ENCODE measurements around the gene TNS2. TPM values are rescaled to one million over a fixed set of nuclear protein-coding genes. Genes with fewer than 3 reads are reported as not detected.
"Not testable (repeated sequence)": the region's sequence is repeated elsewhere in the genome, so short reads cannot be mapped to it uniquely, and the experiment has no call there.

Gene TNS2
- total and polyA plus RNA-seq, 4 donors = 56.7 to 182 (median 105) TPM

DNA sequence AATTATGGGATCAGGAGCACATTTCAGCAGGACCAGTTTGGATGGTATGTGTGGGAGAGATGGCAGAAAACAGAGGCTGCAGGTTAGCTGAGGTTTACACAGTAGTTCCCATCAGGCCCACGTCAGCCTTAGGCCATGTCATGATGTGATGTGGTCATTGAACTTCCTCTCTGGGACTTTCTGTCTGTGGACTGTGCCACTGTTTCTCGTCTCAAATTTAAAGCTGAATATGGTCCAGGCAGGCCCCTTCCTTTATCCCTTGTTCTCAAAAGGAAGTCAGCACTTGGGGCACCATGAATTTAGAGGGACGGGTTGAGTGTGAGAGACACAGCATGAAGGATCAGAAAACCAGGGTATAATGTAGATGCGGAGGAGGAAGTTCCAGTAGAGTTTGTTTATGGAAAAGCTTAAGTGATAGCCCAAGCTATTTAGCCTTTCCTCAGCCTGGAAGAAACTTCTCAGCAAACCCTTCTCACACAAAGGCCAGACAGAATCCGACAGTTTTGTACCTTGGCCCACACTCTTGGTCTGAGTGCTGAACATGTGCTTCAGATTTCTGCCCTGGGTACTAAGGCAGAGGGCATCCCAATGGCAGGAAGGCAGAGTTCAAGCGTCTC, 44.0 kb downstream of the TNS2 start:
- ATAC-seq (ENCODE audit: insufficient read depth, low FRiP score) (no peak), DNase-seq (peak in 1 of 3 donors; percentile 34)
- peaks cover 3 to 36% (median 13%) of the 10 kb centered on the region in 5 donors for H3K4me1 ChIP-seq (ENCODE audit: control insufficient read depth in 5 of 5, insufficient read depth in 5 of 5, low read length in 5 of 5)
- peak overlapping the region in 1 of 2 donors; percentile 1 for H3K9ac ChIP-seq (ENCODE audit: insufficient read depth in 1 of 2, low read length in 2 of 2)
- TF ChIP-seq, protein P1, sequence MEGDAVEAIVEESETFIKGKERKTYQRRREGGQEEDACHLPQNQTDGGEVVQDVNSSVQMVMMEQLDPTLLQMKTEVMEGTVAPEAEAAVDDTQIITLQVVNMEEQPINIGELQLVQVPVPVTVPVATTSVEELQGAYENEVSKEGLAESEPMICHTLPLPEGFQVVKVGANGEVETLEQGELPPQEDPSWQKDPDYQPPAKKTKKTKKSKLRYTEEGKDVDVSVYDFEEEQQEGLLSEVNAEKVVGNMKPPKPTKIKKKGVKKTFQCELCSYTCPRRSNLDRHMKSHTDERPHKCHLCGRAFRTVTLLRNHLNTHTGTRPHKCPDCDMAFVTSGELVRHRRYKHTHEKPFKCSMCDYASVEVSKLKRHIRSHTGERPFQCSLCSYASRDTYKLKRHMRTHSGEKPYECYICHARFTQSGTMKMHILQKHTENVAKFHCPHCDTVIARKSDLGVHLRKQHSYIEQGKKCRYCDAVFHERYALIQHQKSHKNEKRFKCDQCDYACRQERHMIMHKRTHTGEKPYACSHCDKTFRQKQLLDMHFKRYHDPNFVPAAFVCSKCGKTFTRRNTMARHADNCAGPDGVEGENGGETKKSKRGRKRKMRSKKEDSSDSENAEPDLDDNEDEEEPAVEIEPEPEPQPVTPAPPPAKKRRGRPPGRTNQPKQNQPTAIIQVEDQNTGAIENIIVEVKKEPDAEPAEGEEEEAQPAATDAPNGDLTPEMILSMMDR (IDR thresholded peaks at IDR 0.05; ENCODE audit: control extremely low read depth, extremely low read depth) = no peak
- no peaks in the 10 kb centered on the region for H3K9me3 ChIP-seq (ENCODE audit: control insufficient read depth in 4 of 4, insufficient read depth in 3 of 4, low read length in 3 of 4)
- H3K4me3 ChIP-seq = no peak overlapping the region
- no peaks in the 10 kb centered on the region for H3K27me3 ChIP-seq (ENCODE audit: control insufficient read depth in 3 of 3, insufficient read depth in 3 of 3, low read length in 2 of 3)
- H3K36me3 ChIP-seq (ENCODE audit: control insufficient read depth in 4 of 4, insufficient read depth in 4 of 4, low read length in 4 of 4) = no peaks in the 10 kb centered on the region
- peak overlapping the region in 1 of 2 donors; percentile 8 for H3K27ac ChIP-seq (ENCODE audit: low read depth in 1 of 2, low read length in 1 of 2)
- 51 to 54% methylated on average over 6 of the region's 6 CpGs for WGBS, 2 donors

DNA sequence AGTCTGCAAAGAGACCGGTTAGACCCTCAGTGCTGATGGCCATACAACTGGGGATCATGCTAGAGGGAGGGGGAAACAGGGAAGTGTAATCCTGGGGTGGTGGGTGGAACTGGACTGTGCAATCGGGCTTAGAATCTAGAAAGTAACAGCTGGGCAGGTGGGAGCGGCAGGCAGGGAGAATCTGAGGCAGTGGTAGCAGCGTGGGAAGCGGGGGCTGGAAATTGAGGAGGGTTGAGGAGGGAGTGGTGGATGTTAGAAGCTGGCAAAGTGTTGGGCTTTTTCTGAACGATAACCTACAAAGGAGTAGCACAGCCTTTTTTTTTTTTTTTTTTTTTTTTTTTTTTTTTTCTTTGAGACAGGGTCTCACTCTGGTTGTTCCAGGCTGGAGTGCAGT, 44.5 kb downstream of the TNS2 start:
- no peak for ATAC-seq (ENCODE audit: insufficient read depth, low FRiP score)
- peak overlapping the region in 1 of 2 donors; percentile 8 for H3K27ac ChIP-seq (ENCODE audit: low read depth in 1 of 2, low read length in 1 of 2)
- H3K4me1 ChIP-seq (ENCODE audit: control insufficient read depth in 5 of 5, insufficient read depth in 5 of 5, low read length in 5 of 5) = peaks cover 6 to 41% (median 18%) of the 10 kb centered on the region in 5 donors
- TF ChIP-seq, protein P1 (IDR thresholded peaks at IDR 0.05; ENCODE audit: control extremely low read depth, extremely low read depth) = no peak
- DNase-seq = no peak
- no peaks in the 10 kb centered on the region for H3K36me3 ChIP-seq (ENCODE audit: control insufficient read depth in 4 of 4, insufficient read depth in 4 of 4, low read length in 4 of 4)
- no peaks in the 10 kb centered on the region for H3K9me3 ChIP-seq (ENCODE audit: control insufficient read depth in 4 of 4, insufficient read depth in 3 of 4, low read length in 3 of 4)
- WGBS, 2 donors = 87 to 91% methylated on average over 6 of the region's 6 CpGs
- no peak overlapping the region for H3K9ac ChIP-seq (ENCODE audit: insufficient read depth in 1 of 2, low read length in 2 of 2)
- no peak overlapping the region for H3K4me3 ChIP-seq
- H3K27me3 ChIP-seq (ENCODE audit: control insufficient read depth in 3 of 3, insufficient read depth in 3 of 3, low read length in 2 of 3) = no peaks in the 10 kb centered on the region

DNA sequence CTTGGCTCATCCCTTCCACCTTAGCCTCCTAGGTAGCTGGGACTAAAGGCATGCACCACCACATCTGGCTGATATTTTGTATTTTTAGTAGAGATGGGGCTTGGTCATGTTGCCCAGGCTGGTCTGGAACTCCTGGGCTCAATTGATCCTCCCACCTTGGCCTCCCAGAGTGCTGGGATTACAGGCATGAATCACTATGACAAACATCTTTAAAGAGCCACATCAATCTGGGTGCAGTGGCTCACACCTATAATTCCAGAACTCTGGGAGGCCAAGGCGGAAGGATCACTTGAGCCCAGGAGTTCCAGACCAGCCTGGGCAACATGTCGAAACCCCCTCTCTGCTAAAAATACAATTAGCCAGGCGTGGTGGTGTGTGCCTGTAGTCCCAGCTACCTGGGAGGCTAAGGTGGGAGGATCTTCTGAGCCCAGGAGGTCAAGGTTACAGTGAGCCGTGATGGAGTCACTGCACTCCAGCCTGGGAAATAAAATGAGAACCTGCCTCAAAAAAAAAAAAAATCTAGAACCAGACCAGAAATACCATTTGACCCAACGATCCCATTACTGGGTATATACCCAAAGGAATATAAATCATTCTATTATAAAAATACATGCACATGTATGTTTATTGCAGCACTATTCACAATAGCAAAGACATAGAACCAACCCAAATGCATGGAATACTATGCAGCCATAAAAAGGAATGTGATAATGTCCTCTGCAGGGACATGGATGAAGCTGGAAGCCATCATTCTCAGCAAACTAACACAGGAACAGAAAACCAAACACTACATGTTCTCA, 45.1 kb downstream of the TNS2 start:
- DNase-seq; H3K36me3 ChIP-seq (ENCODE audit: control insufficient read depth in 4 of 4, insufficient read depth in 4 of 4, low read length in 4 of 4); H3K9ac ChIP-seq (ENCODE audit: insufficient read depth in 1 of 2, low read length in 2 of 2); ATAC-seq (ENCODE audit: insufficient read depth, low FRiP score); H3K9me3 ChIP-seq (ENCODE audit: control insufficient read depth in 4 of 4, insufficient read depth in 3 of 4, low read length in 3 of 4); H3K27me3 ChIP-seq (ENCODE audit: control insufficient read depth in 3 of 3, insufficient read depth in 3 of 3, low read length in 2 of 3); H3K27ac ChIP-seq (ENCODE audit: low read depth in 1 of 2, low read length in 1 of 2); H3K4me3 ChIP-seq: not testable (repeated sequence)
- H3K4me1 ChIP-seq (ENCODE audit: control insufficient read depth in 5 of 5, insufficient read depth in 5 of 5, low read length in 5 of 5) = peaks cover 6 to 42% (median 18%) of the 10 kb centered on the region in 5 donors
- 94 to 97% methylated on average over 5 of the region's 5 CpGs for WGBS, 2 donors

DNA sequence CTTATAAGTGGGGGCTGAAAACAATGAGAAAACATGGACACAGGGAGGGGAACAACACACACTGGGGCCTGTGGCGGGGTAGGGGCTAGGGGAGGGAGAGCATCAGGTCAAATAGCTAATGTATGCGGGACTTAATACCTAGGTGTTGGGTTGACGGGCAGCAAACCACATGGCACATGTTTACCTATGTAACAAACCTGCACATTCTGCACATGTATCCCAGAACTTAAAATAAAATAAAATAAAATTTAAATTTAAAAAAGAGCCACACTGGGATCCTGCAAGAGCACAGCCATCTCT, 45.7 kb downstream of the TNS2 start:
- H3K4me3 ChIP-seq; H3K27me3 ChIP-seq (ENCODE audit: control insufficient read depth in 3 of 3, insufficient read depth in 3 of 3, low read length in 2 of 3); DNase-seq; H3K27ac ChIP-seq (ENCODE audit: low read depth in 1 of 2, low read length in 1 of 2); H3K9ac ChIP-seq (ENCODE audit: insufficient read depth in 1 of 2, low read length in 2 of 2); H3K9me3 ChIP-seq (ENCODE audit: control insufficient read depth in 4 of 4, insufficient read depth in 3 of 4, low read length in 3 of 4); ATAC-seq (ENCODE audit: insufficient read depth, low FRiP score); H3K36me3 ChIP-seq (ENCODE audit: control insufficient read depth in 4 of 4, insufficient read depth in 4 of 4, low read length in 4 of 4): not testable (repeated sequence)
- 94 to 98% methylated on average over 3 of the region's 3 CpGs for WGBS, 2 donors
- peaks cover 6 to 42% (median 18%) of the 10 kb centered on the region in 5 donors for H3K4me1 ChIP-seq (ENCODE audit: control insufficient read depth in 5 of 5, insufficient read depth in 5 of 5, low read length in 5 of 5)
